HG03097 (cell line): ENCODE data around the gene SLC9A3.

Experiments used
- ATAC-seq: cut with Tn5 transposase; IDR thresholded peaks from one replicate; pipeline ENCODE4 v1.9.1; 2021; ENCODE audit not compliant: unreplicated experiment, low FRiP score

The SLC9A3 gene

GRCh38 chr5:434443-435146, 89.7 kb downstream of the SLC9A3 start:
- ATAC-seq = no peak

GRCh38 chr5:433836-434235, 90.4 kb downstream of the SLC9A3 start:
- ATAC-seq = no peak

- no peak for ATAC-seq
Observed at GRCh38 chr5:432928-433791, 91.1 kb downstream of the SLC9A3 start.

GRCh38 chr5:432201-432927, 91.9 kb downstream of the SLC9A3 start:
- no peak for ATAC-seq

- ATAC-seq = no peak
Observed at GRCh38 chr5:431711-432050, 92.6 kb downstream of the SLC9A3 start.

GRCh38 chr5:431001-431710, 93.1 kb downstream of the SLC9A3 start:
- ATAC-seq = no peak

GRCh38 chr5:430214-430925, 93.9 kb downstream of the SLC9A3 start:
- ATAC-seq = no peak

- ATAC-seq = no peak
Observed at GRCh38 chr5:429453-430188, 94.6 kb downstream of the SLC9A3 start.

GRCh38 chr5:428754-429452, 95.3 kb downstream of the SLC9A3 start:
- ATAC-seq = no peak

GRCh38 chr5:428219-428618, 96.0 kb downstream of the SLC9A3 start:
- ATAC-seq = no peak

- no peak for ATAC-seq
Observed at GRCh38 chr5:427415-428087, 96.7 kb downstream of the SLC9A3 start.

GRCh38 chr5:426392-426976, 97.8 kb downstream of the SLC9A3 start:
- ATAC-seq = no peak

- no peak for ATAC-seq
Observed at GRCh38 chr5:425714-426113, 98.5 kb downstream of the SLC9A3 start.

GRCh38 chr5:424301-425110, 99.7 kb downstream of the SLC9A3 start:
- ATAC-seq = peak; percentile 72

GRCh38 chr5:423626-424261, 100.5 kb downstream of the SLC9A3 start:
- ATAC-seq = no peak

- ATAC-seq = no peak
Observed at GRCh38 chr5:423233-423565, 101.0 kb downstream of the SLC9A3 start.
